OCI-LY1 (cell line): ENCODE data around the gene TAC4.

Experiments used
- CTCF ChIP-seq: fragments of 200-600 bp; sonication (generic), shearing (Covaris generic); IDR thresholded peaks from 2 replicates; pipeline ENCODE4 v1.5.1; 2017; ENCODE audit warnings: mild to moderate bottlenecking, antibody characterized with exemption, low read length, moderate library complexity, mixed read lengths
- EZH2 ChIP-seq: fragments of 200-600 bp; sonication (generic), shearing (Covaris generic); IDR thresholded peaks from 2 replicates; pipeline ENCODE4 v1.8.0; 2017; ENCODE audit warnings: borderline replicate concordance, mixed run types, mild to moderate bottlenecking, antibody characterized with exemption, low read length, moderate library complexity, mixed read lengths

GRCh38 chr17:49866882-49867413 lies 19.1 kb upstream of the TAC4 start:
- no peak for TF ChIP-seq EZH2
- no peak for TF ChIP-seq CTCF
